Measurements from ENCODE around the gene WFDC13.

DNA sequence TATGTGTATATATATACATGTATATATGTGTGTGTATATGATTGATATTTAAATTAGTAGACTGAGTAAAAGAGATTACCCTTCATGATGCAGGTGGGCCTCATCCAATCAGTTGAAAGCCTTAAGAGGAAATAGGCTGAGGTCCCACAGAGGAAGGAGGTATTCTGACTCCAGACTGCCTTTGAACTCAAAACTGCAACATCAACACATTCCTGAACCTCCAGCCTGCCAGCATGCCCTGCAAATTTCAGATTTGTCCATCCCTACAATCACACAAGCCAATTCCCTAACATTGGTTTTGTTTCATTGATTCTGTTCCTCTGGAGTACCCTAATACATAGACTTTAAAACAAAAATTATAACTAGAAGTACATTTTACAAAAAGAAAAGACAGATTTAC lies 43.2 kb downstream of the WFDC13 start:
- TF ChIP-seq POLR2A (IDR thresholded peaks at IDR 0.05) (no peak), POLR2AphosphoS5 (IDR thresholded peaks at IDR 0.05) (no peak)
- TF ChIP-seq, protein P1, sequence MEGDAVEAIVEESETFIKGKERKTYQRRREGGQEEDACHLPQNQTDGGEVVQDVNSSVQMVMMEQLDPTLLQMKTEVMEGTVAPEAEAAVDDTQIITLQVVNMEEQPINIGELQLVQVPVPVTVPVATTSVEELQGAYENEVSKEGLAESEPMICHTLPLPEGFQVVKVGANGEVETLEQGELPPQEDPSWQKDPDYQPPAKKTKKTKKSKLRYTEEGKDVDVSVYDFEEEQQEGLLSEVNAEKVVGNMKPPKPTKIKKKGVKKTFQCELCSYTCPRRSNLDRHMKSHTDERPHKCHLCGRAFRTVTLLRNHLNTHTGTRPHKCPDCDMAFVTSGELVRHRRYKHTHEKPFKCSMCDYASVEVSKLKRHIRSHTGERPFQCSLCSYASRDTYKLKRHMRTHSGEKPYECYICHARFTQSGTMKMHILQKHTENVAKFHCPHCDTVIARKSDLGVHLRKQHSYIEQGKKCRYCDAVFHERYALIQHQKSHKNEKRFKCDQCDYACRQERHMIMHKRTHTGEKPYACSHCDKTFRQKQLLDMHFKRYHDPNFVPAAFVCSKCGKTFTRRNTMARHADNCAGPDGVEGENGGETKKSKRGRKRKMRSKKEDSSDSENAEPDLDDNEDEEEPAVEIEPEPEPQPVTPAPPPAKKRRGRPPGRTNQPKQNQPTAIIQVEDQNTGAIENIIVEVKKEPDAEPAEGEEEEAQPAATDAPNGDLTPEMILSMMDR (IDR thresholded peaks at IDR 0.05), result no peak
